C4-2B (cell line): Measurements from ENCODE around the gene SIT1.

Source experiments
- H3K27ac ChIP-seq: fragments of 450-650 bp; 2 replicates; pipeline ENCODE4 v1.5.1; 2017
- ZFX ChIP-seq: fragments of 450-650 bp; IDR thresholded peaks from 2 replicates; pipeline ENCODE4 v1.6.1; 2017
- TF ChIP-seq, protein P1 (sequence below): fragments of 450-650 bp; conservative IDR thresholded peaks from 2 replicates; pipeline ENCODE4 v1.5.1; 2017; ENCODE audit warnings: mild to moderate bottlenecking

The SIT1 gene

GRCh38 chr9:35673132-35674024, 22.6 kb upstream of the SIT1 start, which contains the start of gene CA9:
TSS of gene CA9 (plus strand) at chr9:35673928. CDS start at chr9:35673960, 32 bp downstream.
- TF ChIP-seq, protein P1, sequence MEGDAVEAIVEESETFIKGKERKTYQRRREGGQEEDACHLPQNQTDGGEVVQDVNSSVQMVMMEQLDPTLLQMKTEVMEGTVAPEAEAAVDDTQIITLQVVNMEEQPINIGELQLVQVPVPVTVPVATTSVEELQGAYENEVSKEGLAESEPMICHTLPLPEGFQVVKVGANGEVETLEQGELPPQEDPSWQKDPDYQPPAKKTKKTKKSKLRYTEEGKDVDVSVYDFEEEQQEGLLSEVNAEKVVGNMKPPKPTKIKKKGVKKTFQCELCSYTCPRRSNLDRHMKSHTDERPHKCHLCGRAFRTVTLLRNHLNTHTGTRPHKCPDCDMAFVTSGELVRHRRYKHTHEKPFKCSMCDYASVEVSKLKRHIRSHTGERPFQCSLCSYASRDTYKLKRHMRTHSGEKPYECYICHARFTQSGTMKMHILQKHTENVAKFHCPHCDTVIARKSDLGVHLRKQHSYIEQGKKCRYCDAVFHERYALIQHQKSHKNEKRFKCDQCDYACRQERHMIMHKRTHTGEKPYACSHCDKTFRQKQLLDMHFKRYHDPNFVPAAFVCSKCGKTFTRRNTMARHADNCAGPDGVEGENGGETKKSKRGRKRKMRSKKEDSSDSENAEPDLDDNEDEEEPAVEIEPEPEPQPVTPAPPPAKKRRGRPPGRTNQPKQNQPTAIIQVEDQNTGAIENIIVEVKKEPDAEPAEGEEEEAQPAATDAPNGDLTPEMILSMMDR: no peak
- TF ChIP-seq ZFX: no peak

DNA sequence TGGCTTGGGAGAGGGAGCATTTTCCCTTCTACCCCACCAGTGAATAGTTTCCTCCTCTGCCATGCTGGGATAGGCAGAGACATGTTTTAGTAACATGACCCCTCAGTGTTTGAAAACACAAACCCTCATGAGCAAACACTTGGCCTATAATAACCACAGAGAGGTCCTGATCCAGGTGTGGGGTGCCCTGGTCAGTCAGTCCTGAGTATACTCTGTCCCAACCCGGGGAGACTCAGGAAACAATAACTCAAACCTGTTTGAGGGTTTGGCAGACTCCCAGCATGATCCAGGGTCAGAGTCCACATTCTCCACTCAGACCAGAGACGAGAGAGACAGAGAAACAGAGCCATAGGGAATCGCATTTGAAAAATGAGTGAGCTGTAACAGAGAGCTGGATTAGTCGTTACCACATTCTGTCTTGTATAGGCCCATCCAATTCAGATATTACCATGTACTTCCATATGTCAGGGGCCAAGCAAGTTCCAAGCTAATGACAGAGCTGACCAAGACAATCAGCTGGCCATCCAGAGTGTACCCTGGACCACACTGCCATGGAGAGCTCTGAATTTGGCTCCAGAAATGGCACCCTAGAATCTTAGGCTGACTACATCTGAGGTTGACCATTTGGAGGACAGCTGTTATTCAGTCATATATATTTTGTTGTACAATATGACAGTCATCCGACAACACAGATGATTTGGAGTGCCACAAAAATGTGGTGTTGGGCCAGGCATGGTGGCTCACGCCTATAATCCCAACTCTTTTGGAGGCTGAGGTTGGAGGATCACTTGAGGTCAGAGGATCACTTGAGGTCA, 18.8 kb upstream of the SIT1 start:
- no peak for TF ChIP-seq ZFX
- TF ChIP-seq, protein P1: no peak
- H3K27ac ChIP-seq: no peak overlapping the region; the same call in 1 of the 2 replicates

More at GRCh38 chr9:35673132-35674024, 22.6 kb upstream of the SIT1 start, which contains the start of gene CA9:
- H3K27ac ChIP-seq: no peak within 1 kb of the TSS

- no peak for TF ChIP-seq ZFX
- TF ChIP-seq, protein P1: no peak
Measured at GRCh38 chr9:35667939-35668338, 17.2 kb upstream of the SIT1 start.

DNA sequence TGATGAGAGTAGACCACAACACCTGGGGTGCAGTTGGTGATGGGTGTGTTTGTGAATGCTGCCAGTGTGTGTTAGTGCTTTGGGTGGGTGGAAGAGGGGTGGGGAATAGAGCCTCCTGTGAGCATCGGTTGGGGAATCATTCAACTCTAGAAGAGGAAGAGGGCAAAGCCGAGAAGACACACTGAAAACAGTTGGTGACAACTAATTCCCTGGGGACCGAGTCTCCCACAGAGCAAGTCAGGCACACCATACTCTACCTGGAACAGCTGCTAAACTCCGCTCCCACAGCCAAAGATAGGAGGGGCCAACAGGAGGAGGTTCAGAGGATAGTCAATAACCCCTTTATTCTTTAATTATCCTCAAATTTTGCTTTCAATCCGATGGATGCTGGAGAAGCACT, 15.8 kb upstream of the SIT1 start:
- TF ChIP-seq ZFX: no peak
- TF ChIP-seq, protein P1: no peak
- H3K27ac ChIP-seq: no peak overlapping the region

More at GRCh38 chr9:35667939-35668338, 17.2 kb upstream of the SIT1 start:
- no peak overlapping the region for H3K27ac ChIP-seq

DNA sequence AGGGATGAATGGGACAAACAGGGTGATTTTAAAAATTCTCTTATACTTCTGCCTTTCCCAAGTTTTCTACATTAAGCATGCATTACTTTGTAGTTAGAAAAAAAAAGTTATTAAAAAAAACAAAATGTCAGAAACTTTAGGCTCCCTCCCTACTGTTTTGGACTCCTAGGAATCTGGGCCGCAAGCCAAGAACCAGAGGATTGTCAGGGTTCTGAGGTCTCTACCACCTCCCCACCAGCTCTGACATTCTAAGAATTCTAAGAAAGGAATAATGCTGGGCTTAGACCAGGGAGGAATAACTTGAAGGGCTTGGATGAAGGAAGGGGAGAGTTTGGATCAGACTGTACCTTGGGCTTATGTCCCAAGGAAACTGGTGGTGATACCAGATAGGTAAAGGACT, 15.3 kb upstream of the SIT1 start:
- TF ChIP-seq ZFX: no peak
- TF ChIP-seq, protein P1: no peak
- no peak overlapping the region for H3K27ac ChIP-seq

GRCh38 chr9:35665471-35665818, 14.7 kb upstream of the SIT1 start:
- TF ChIP-seq, protein P1: peak; percentile 42
- no peak for TF ChIP-seq ZFX
- H3K27ac ChIP-seq: peak overlapping the region; percentile 89
